Activated CD4-positive, CD25-positive, alpha-beta regulatory T cell (primary cell): ENCODE results near the gene SFN.

ENCODE experiments used
- DNase-seq, 4 experiments: peaks; one replicate each; lab custom pipeline; 2025; lab: John Stamatoyannopoulos, UW

The SFN gene

DNA sequence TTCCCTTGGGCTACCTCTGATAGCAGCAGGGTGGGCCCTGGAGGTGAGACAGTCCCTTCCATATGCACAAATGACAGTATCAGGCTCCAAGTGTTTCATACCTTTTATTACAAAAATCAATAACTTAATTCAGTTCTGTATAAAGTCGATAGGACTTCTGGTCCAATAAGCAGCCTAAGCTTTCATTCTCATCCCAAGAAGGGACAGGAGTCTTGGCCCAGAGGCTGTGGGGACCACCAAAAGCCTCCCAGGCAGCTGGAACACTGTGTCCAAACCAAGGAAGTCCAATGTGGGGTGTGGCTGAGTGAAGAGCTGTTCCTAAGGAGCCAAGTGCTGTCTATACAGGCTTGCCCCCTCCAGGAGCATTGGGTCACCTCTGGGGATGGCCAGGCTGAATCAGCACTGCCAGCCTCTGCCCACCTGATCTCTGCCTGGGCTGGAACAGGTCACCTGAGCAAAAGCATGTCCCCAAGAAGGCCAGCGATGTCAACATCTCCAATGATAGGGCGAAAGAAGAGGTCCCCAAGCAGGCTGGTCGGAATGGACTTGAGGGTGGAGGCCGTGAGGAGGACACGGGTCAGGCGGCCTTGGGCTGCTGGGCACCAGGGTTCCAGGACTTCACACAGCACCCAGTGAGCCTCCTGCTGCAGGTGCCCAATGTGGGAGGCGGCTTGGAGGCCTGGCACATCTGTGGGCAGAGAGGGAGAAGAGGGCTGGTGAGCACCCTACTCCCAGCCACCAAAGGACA lies 48.6 kb downstream of the SFN start:
- no peak for DNase-seq

DNA sequence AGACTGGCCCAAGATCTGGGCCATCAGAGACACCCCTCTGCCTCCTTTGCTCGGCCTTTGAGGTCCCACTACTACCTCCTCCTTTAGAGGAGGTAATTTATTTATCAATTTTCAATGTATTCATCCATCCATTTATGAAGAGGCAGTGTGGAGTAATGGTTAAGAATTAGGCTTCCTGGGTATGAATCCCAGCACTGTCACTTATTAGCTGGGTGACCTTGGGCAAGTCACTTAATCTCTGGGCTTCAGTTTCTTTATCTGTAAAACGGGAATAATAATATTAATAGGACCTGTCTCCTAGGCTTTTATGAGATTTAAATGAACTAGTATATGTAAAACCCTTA lies 49.2 kb downstream of the SFN start:
- DNase-seq = no peak

DNA sequence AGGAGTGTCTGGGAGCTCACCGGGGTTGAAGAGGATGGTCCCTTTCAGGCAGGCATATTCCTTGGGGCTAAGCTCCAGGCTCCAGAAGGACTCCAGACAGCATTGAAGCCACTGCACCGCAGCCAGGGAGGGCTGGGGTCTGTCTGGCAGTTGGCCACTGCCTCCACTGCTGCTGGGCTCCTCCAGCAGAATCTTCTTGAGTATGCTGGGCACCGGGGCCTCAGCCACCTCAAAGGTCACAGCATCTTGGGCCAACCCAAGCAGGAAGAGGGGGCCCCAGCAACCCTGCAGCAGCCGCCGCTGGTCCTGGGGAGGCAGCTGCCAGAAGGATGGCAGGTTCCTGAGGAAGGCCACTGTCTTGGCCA lies 50.4 kb downstream of the SFN start:
- no peak for DNase-seq
